CD14-positive monocyte (primary cell): ENCODE results near the gene MORN2. TPM values are rescaled to one million over a fixed set of nuclear protein-coding genes. Genes with fewer than 3 reads are reported as not detected.

Experiments
- DNase-seq, 3 donors: peaks; one replicate each; pipeline ENCODE4 v3.0.0-alpha.2; 2011 to 2022
- H2AFZ ChIP-seq: 2 replicates; pipeline ENCODE4 v1.6.0; 2012; ENCODE audit warnings: mild to moderate bottlenecking, low read depth, low read length, inconsistent platforms; ENCODE audit not compliant: insufficient read depth, poor library complexity, severe bottlenecking
- H3K27ac ChIP-seq, 2 donors: 1 replicate in 1 of 2; 2 replicates in 1 of 2; pipeline ENCODE4 v1.5.1; 2012 to 2013; ENCODE audit warnings: low read length in 2 of 2, control low read depth in 1 of 2, inconsistent platforms in 1 of 2, low read depth in 1 of 2, mild to moderate bottlenecking in 1 of 2
- H3K27me3 ChIP-seq, 2 donors: one replicate each; pipeline versions ENCODE4 v1.6.0 to v1.6.1; 2011 to 2013; ENCODE audit warnings: low read length in 2 of 2; ENCODE audit not compliant: control insufficient read depth in 2 of 2, insufficient read depth in 2 of 2
- H3K36me3 ChIP-seq, 2 donors: replicated peaks in 1 of 2; 1 replicate in 1 of 2; 2 replicates in 1 of 2; pipeline versions ENCODE4 v1.5.1 to v1.6.1; 2012 to 2013; ENCODE audit warnings: low read length in 2 of 2, control low read depth in 1 of 2, inconsistent platforms in 1 of 2, mild to moderate bottlenecking in 1 of 2; ENCODE audit not compliant: insufficient read depth in 2 of 2, control insufficient read depth in 1 of 2
- H3K4me1 ChIP-seq, 2 donors: 1 replicate in 1 of 2; 2 replicates in 1 of 2; pipeline versions ENCODE4 v1.5.1 to v1.6.1; 2012 to 2013; ENCODE audit warnings: low read length in 2 of 2, control low read depth in 1 of 2, inconsistent platforms in 1 of 2, mild to moderate bottlenecking in 1 of 2, moderate library complexity in 1 of 2; ENCODE audit not compliant: insufficient read depth in 2 of 2, control insufficient read depth in 1 of 2
- H3K4me2 ChIP-seq: replicated peaks from 2 replicates; pipeline ENCODE3; 2012; ENCODE audit warnings: low read length, moderate library complexity, mild to moderate bottlenecking; ENCODE audit not compliant: poor library complexity, severe bottlenecking; ENCODE audit errors: extremely low read depth
- H3K4me3 ChIP-seq, 3 experiments: fragments of 200-600 bp in 1 of 3; sonication (generic) in 1 of 3; replicated peaks in 1 of 3; 1 replicate in 2 of 3; 2 replicates in 1 of 3; pipeline ENCODE4 v1.5.1; 2011 to 2013; ENCODE audit warnings: low read length in 3 of 3, mild to moderate bottlenecking in 3 of 3, control low read depth in 2 of 3, low read depth in 2 of 3, inconsistent platforms in 1 of 3, moderate library complexity in 1 of 3
- H3K79me2 ChIP-seq: 2 replicates; pipeline ENCODE4 v1.6.0; 2012; ENCODE audit warnings: mild to moderate bottlenecking, control low read depth, inconsistent platforms, low read length, moderate library complexity; ENCODE audit not compliant: insufficient read depth
- H3K9ac ChIP-seq: 2 replicates; pipeline ENCODE4 v1.6.0; 2017; ENCODE audit warnings: low read length, mild to moderate bottlenecking; ENCODE audit not compliant: insufficient read depth, poor library complexity, severe bottlenecking
- H3K9me3 ChIP-seq, 2 donors: replicated peaks in 1 of 2; 1 replicate in 1 of 2; 2 replicates in 1 of 2; pipeline versions ENCODE4 v1.5.1 to v1.6.1; 2012 to 2013; ENCODE audit warnings: low read length in 2 of 2, control low read depth in 1 of 2; ENCODE audit not compliant: control insufficient read depth in 1 of 2, insufficient read depth in 1 of 2
- H4K20me1 ChIP-seq: 2 replicates; pipeline ENCODE4 v1.6.0; 2012; ENCODE audit warnings: mild to moderate bottlenecking, low read length, control low read depth, moderate library complexity; ENCODE audit not compliant: insufficient read depth
- H3K27ac Mint-ChIP-seq, 7 donors: one replicate each; pipeline ENCODE4 v1.8.0; 2020; ENCODE audit warnings: mild to moderate bottlenecking in 7 of 7, mixed read lengths in 7 of 7, moderate library complexity in 6 of 7, inconsistent platforms in 2 of 7
- H3K27me3 Mint-ChIP-seq, 3 donors: one replicate each; pipeline ENCODE4 v1.8.0; 2021 to 2022; ENCODE audit warnings: low read depth in 3 of 3, mild to moderate bottlenecking in 3 of 3, mixed read lengths in 3 of 3, moderate library complexity in 3 of 3, inconsistent platforms in 1 of 3
- H3K36me3 Mint-ChIP-seq, 2 donors: one replicate each; pipeline ENCODE4 v1.8.0; 2020; ENCODE audit warnings: mixed read lengths in 2 of 2, inconsistent platforms in 1 of 2, mild to moderate bottlenecking in 1 of 2
- H3K4me1 Mint-ChIP-seq: one replicate; pipeline ENCODE4 v1.8.0; 2020; ENCODE audit warnings: mild to moderate bottlenecking, mixed read lengths
- H3K4me3 Mint-ChIP-seq, 2 donors: one replicate each; pipeline ENCODE4 v1.8.0; 2020; ENCODE audit warnings: mild to moderate bottlenecking in 2 of 2, mixed read lengths in 2 of 2, moderate library complexity in 1 of 2
- H3K9me3 Mint-ChIP-seq, 7 donors: one replicate each; pipeline ENCODE4 v1.8.0; 2020 to 2022; ENCODE audit warnings: mixed read lengths in 7 of 7, mild to moderate bottlenecking in 6 of 7, moderate library complexity in 6 of 7, inconsistent platforms in 2 of 7
- WGBS: methylation state at CpG from one replicate; pipeline ENCODE4 v1.1.5; 2013; ENCODE audit warnings: missing lambda C conversion rate; ENCODE audit not compliant: insufficient coverage; 5-methylcytosine and 5-hydroxymethylcytosine counted together
- intact Hi-C, 2 donors: fragments of 100-400 bp; cut with micrococcal nuclease; formaldehyde crosslinking; loops; one replicate each; pipeline versions ENCODE4 v1.15.0 to v1.15.1; 2023
- polyA plus RNA-seq, 3 donors: library from polyadenylated mRNA; depleted of rRNA in 1 of 3; unstranded in 2 of 3; stranded (reverse) in 1 of 3; fragments of 300-500 nt in 2 of 3; fragments of >200 nt in 1 of 3; fragmentation: Illumina TruSeq in 2 of 3; gene quantifications; 1 replicate in 2 of 3; 2 replicates in 1 of 3; pipeline ENCODE4 v1.2.3, GENCODE V29; 2012 to 2021
- TF ChIP-seq, protein P1 (sequence below): fragments of 200-600 bp; IDR thresholded peaks from one replicate; pipeline ENCODE4 v1.8.0; 2022; ENCODE audit warnings: antibody characterized with exemption, mild to moderate bottlenecking

The MORN2 gene
- polyA plus RNA-seq, 3 donors: 5.8 to 25.8 (median 24.0) TPM

DNA sequence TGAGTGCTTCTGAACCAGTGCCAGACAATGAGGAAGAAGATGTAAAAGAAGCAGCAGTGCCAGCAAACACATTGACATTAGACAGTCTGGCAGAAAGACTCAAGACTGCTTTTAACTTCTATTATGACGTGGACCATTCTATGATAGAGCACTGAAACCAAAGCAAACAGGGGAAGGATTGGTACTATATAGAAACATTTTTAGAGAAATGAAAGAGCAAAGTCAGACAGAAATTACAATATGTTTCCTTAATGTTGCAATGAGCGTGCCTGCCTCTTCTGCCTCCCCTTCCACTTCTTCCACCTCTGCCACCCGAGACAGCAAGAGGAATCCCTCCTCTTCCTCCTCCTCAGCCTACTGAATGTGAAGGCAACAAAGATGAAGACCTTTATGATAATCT is 39.8 kb upstream of the MORN2 start:
- H3K4me2 ChIP-seq: peak overlapping the region; percentile 14
- H3K27ac ChIP-seq: peak overlapping the region; percentile 84 to 92

DNA sequence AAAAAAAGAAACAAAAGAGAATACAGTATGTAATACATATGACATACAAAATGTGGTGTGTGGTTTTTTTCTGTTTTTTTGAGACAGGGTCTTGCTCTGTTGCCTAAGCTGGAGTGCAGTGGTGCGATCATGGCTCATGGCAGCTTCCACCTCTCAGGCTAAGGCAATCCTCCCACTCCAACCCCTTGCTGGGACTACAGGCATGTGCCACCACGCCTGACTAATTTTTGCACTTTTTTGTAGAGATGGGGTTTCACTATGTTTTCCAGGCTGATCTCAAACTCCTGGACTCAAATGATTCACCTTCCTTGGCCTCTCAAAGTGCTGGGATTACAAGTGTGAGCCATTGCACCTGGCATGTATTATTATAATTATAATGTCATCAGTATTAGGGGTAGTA is 39.0 kb upstream of the MORN2 start:
- H3K4me3 Mint-ChIP-seq: no peak overlapping the region
- peak in 2 of 3 donors; percentile 37 to 65 for DNase-seq
- TF ChIP-seq, protein P1, sequence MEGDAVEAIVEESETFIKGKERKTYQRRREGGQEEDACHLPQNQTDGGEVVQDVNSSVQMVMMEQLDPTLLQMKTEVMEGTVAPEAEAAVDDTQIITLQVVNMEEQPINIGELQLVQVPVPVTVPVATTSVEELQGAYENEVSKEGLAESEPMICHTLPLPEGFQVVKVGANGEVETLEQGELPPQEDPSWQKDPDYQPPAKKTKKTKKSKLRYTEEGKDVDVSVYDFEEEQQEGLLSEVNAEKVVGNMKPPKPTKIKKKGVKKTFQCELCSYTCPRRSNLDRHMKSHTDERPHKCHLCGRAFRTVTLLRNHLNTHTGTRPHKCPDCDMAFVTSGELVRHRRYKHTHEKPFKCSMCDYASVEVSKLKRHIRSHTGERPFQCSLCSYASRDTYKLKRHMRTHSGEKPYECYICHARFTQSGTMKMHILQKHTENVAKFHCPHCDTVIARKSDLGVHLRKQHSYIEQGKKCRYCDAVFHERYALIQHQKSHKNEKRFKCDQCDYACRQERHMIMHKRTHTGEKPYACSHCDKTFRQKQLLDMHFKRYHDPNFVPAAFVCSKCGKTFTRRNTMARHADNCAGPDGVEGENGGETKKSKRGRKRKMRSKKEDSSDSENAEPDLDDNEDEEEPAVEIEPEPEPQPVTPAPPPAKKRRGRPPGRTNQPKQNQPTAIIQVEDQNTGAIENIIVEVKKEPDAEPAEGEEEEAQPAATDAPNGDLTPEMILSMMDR: no peak
- Histone ChIP-seq H2AFZ (no peak overlapping the region), H3K4me3 (peak overlapping the region in 1 of 3 experiments; percentile 3), H3K9ac (no peak overlapping the region), H3K9me3 (no peaks in the 10 kb centered on the region), H3K79me2 (no peaks in the 10 kb centered on the region), H3K27ac (peak overlapping the region; percentile 84 to 92), H3K4me1 (peaks cover 83 to 84% of the 10 kb centered on the region in 2 donors), H3K4me2 (no peak overlapping the region), H4K20me1 (no peaks in the 10 kb centered on the region), H3K27me3 (no peaks in the 10 kb centered on the region), H3K36me3 (peaks cover 0 to 18% of the 10 kb centered on the region in 2 donors)
- H3K9me3 Mint-ChIP-seq: peaks cover 0 to 4% (median 0%) of the 10 kb centered on the region in 7 donors
- intact Hi-C loops: no loop called here
- H3K4me1 Mint-ChIP-seq: peaks cover 64% of the 10 kb centered on the region
- no CpG with 5 or more reads among the region's 2 CpGs for WGBS
- no peaks in the 10 kb centered on the region for H3K27me3 Mint-ChIP-seq
- peaks cover 14 to 36% of the 10 kb centered on the region in 2 donors for H3K36me3 Mint-ChIP-seq
- peak overlapping the region; percentile 93 to 98 (median 95) for H3K27ac Mint-ChIP-seq

More for the DNA sequence above, 39.8 kb upstream of the MORN2 start:
- Histone ChIP-seq H3K36me3 (peaks cover 0 to 11% of the 10 kb centered on the region in 2 donors), H3K79me2 (no peaks in the 10 kb centered on the region), H3K4me3 (peak overlapping the region in 1 of 3 experiments; percentile 15), H3K9ac (peak overlapping the region; percentile 16), H3K4me1 (peaks cover 91 to 92% of the 10 kb centered on the region in 2 donors), H4K20me1 (no peaks in the 10 kb centered on the region), H3K27me3 (no peaks in the 10 kb centered on the region), H2AFZ (no peak overlapping the region), H3K9me3 (no peaks in the 10 kb centered on the region)
- Mint-ChIP-seq H3K36me3 (peaks cover 9 to 29% of the 10 kb centered on the region in 2 donors), H3K9me3 (peaks cover 0 to 4% (median 0%) of the 10 kb centered on the region in 7 donors), H3K4me1 (peaks cover 62% of the 10 kb centered on the region), H3K4me3 (peak overlapping the region in 1 of 2 donors; percentile 51), H3K27ac (peak overlapping the region; percentile 93 to 98 (median 95)), H3K27me3 (no peaks in the 10 kb centered on the region)
- 0% methylated on average over 1 of the region's 3 CpGs for WGBS
- intact Hi-C loops: no loop called here
- DNase-seq: peak; percentile 82 to 97 (median 90)
- TF ChIP-seq, protein P1: no peak
